ENCODE results near the gene CPM.
"Not testable (repeated sequence)": the region's sequence is repeated elsewhere in the genome, so short reads cannot be mapped to it uniquely, and the experiment has no call there.

CPM gene

GRCh38 chr12:68854078-68854468, 78.9 kb downstream of the CPM start:
- DNase-seq: no peak

- DNase-seq: no peak
Observed at GRCh38 chr12:68853396-68854077, 79.4 kb downstream of the CPM start.

DNA sequence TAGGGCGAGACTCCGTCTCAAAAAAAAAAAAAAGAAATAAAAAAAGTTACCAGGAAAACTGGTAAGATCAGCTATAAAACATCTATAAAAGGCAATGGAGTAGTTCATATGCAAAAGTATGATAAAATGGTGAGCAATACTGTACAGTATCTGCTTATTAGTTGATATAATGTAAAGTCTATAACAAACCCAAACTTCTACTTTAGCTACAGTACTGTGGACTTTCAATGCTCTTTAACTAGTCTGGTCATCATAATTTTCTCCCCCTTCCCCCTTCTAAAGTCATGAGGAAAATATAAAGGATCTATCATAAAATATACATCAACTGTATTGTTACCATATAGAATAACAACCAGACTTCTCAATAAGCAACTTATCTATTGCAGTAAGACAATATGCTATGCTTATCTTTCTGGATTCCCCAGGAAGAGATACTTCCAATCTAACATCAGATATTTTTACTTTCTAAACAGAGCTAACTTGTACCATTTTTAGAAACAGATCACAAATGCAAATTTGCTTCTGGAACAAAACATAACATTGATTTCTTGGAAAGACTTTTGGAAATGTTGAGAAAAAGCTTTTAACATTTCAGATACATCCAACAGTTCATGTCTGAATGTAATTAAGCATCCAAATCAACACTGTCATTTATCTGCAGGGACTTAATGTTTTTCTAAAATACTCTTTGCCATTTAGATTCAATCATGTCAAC, 81.2 kb downstream of the CPM start:
- no peak for DNase-seq

- no peak for DNase-seq
Observed at GRCh38 chr12:68850390-68850789, 82.6 kb downstream of the CPM start.

- DNase-seq: no peak
Observed at GRCh38 chr12:68846811-68847210, 86.2 kb downstream of the CPM start.

- DNase-seq: no peak
Observed at GRCh38 chr12:68844788-68845695, 87.9 kb downstream of the CPM start.

DNA sequence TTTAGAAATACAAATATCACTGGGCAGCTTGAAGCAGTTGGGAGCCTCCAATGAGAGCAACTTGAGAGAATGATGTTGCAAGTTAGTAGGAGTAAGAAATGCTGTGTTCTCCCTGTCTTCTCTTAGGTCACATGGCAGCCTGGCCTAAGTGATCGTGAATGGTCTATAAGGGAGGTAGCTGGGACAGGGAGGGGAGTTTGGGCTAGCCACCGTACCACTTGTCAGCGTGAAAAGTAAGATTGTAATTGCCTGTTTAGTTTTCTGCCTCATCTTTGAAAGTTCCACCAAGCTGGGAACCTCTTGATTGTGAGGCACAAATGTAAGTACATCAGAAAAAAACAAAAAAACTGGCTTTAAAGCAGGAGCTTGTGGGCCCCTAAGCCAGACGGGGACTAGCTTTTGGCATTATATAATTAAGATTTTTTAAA, 88.6 kb downstream of the CPM start:
- DNase-seq: no peak

- no peak for DNase-seq
Observed at GRCh38 chr12:68842784-68843567, 90.0 kb downstream of the CPM start.

DNA sequence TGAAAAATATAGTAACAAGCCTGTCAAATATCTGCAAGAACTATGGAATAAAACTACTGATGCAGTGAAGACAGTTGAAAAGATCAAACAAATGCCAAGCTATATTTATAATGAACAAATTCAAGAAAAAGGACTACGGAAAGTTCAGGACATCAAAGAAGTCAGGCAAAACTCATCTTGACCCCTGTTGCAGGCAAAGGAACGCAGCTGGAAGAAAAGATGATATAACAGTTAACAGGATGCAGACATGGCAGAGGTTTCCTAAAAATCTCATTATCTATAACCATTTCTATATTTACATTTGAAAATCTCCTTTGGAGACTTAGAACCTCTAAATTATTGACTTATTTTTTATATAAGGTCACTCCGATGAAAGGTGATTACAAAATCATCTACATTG, 90.8 kb downstream of the CPM start:
- no peak for DNase-seq

- DNase-seq: no peak
Observed at GRCh38 chr12:68841717-68842116, 91.3 kb downstream of the CPM start.

DNA sequence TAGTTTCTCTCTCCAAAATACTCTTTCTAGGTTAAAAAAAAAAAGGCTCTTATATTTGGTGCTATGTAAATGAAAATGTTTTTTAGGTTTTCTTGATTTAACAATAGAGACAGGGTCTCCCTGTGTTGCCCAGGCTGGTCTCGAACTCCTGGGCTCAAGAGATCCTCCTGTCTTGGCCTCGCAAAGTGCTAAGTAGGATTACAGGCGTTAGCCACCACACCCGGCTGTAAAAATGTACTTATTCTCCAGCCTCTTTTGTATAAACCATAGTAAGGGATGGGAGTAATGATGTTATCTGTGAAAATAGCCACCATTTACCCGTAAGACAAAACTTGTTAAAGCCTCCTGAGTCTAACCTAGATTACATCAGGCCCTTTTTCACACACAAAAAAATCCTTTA, 91.8 kb downstream of the CPM start:
- not testable (repeated sequence) for DNase-seq

GRCh38 chr12:68839183-68840147, 93.5 kb downstream of the CPM start:
- no peak for DNase-seq

- DNase-seq: no peak
Observed at GRCh38 chr12:68838046-68838886, 94.7 kb downstream of the CPM start.

DNA sequence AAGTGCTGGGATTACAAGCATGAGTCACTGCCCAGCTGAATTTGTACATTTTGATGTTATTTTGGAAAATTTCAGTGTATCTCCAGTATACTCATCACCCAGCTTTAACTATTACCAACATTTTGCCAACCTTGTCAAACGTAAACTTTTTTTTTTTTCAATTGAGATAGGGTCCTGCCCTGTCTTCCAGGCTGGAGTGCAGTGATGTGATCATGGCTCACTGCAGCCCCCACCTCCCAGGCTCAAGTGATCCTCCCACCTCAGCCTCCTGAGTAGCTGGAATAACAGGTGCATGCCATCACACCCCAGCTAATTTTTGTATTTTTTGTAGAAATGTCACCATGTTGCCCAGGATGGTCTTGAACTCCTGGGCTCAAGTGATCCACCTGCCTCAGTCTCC, 95.8 kb downstream of the CPM start:
- DNase-seq: no peak

DNA sequence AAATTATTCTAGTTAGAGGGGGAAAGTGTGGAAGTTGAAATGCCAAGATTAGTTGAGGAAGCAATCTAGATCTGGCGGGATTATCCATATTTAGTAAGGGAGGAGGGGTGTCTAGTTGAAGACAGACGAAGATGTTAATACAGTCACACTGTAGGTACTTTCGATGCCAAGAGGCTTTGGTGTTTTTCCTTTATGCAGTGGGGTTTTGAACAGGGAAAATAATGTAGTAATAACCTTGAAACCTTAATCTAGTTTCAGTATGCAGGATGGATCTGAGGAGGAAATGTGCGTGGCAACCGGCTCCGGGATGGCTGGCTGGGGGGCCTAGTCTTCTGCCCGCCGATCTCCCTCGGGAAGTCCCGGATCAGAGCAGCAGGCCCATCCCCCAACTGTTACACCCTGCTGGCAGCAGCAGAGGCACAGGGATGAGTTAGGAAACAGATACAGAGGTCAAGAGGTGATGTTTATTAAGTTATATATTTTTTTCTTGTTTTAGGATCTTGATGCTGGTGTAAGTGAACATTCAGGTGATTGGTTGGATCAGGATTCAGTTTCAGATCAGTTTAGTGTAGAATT, 97.5 kb downstream of the CPM start:
- no peak for DNase-seq

GRCh38 chr12:68833508-68833907, 99.5 kb downstream of the CPM start:
- DNase-seq: no peak

GRCh38 chr12:68832504-68832867, 100.5 kb downstream of the CPM start:
- no peak for DNase-seq

GRCh38 chr12:68831751-68832503, 101.0 kb downstream of the CPM start:
- no peak for DNase-seq
